Esophagus (tissue), 2 donors: ENCODE measurements around the gene SMARCB1. TPM values are rescaled to one million over a fixed set of nuclear protein-coding genes. Genes with fewer than 3 reads are reported as not detected.
A peak's percentile ranks its signal among the peaks of the same experiment; 100 is the strongest.

Experiments used
- H3K27ac ChIP-seq, 2 donors: one replicate each; pipeline ENCODE4 v1.5.1; 2013; ENCODE audit warnings: low read depth in 2 of 2, mild to moderate bottlenecking in 2 of 2, inconsistent platforms in 1 of 2, low read length in 1 of 2, moderate library complexity in 1 of 2
- H3K27me3 ChIP-seq, 2 donors: one replicate each; pipeline ENCODE4 v1.6.1; 2013; ENCODE audit warnings: low read length in 2 of 2, control low read depth in 1 of 2, mild to moderate bottlenecking in 1 of 2; ENCODE audit not compliant: insufficient read depth in 2 of 2, control insufficient read depth in 1 of 2
- H3K36me3 ChIP-seq, 2 donors: one replicate each; pipeline ENCODE4 v1.6.1; 2013; ENCODE audit warnings: low read length in 1 of 2; ENCODE audit not compliant: control insufficient read depth in 2 of 2, insufficient read depth in 2 of 2
- H3K4me1 ChIP-seq, 2 donors: one replicate each; pipeline ENCODE4 v1.6.1; 2013; ENCODE audit warnings: low read length in 1 of 2; ENCODE audit not compliant: control insufficient read depth in 2 of 2, insufficient read depth in 2 of 2
- H3K4me3 ChIP-seq, 2 donors: one replicate each; pipeline ENCODE4 v1.5.1; 2013; ENCODE audit warnings: low read length in 2 of 2, mild to moderate bottlenecking in 2 of 2, low read depth in 1 of 2, moderate library complexity in 1 of 2
- H3K9me3 ChIP-seq, 2 donors: one replicate each; pipeline ENCODE4 v1.6.1; 2013; ENCODE audit warnings: mild to moderate bottlenecking in 2 of 2, low read depth in 1 of 2, low read length in 1 of 2, moderate library complexity in 1 of 2; ENCODE audit not compliant: control insufficient read depth in 2 of 2, insufficient read depth in 1 of 2
- whole genome bisulfite sequencing, 2 donors: extraction: QIAGEN DNeasy Blood & Tissue Kit; methylation state at CpG; one replicate each; pipeline ENCODE4 v1.1.7; 2013; 5-methylcytosine and 5-hydroxymethylcytosine counted together
- polyA plus RNA-seq, 2 donors: library from polyadenylated mRNA; stranded (reverse); fragments of 200-250 nt; gene quantifications; one replicate each; pipeline ENCODE4 v1.2.3, GENCODE V29; 2013
- donor health status: healthy with polysubstance abuse.
- donor health status: Bipolar disorder and iron deficiency.

Gene SMARCB1
- polyA plus RNA-seq, 2 donors = 32.1 to 51.6 TPM

DNA sequence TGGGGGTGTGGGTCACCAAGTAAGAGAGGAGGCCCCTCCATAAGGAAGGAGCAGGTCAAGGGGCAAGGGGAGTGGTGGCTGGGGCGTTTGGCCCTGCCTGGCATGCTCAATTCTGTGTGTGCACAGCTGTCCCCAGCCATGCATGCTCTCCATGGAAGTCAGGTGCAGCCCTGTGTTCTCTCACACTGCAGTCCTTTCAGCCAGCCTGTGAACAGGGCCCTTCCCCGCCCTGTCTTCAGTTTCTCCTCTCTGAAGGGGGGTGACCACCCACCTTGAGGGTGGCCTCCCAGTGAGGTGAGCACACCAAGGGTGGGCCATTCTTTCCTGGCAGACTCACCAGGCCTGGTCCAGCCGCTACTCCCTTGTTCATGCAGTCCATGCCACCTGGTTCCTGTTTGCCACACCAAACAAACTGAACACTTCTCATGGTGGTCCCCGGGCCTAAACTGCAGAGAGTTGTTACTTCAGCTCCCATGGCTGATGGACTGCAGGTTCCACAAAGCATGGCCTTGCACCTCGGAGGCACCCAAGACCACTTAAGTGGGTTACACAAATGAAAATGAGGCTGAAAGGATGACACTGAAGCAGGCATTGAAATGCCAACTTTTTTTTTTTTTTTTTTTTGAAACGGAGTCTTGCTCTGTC, 17.3 kb upstream of the SMARCB1 start:
- Histone ChIP-seq H3K4me3 (no peak overlapping the region), H3K36me3 (peaks cover 0 to 4% of the 10 kb centered on the region in 2 donors), H3K9me3 (no peaks in the 10 kb centered on the region), H3K4me1 (peaks cover 6 to 25% of the 10 kb centered on the region in 2 donors), H3K27ac (no peak overlapping the region), H3K27me3 (no peaks in the 10 kb centered on the region)
- 73 to 75% methylated on average over 6 of the region's 6 CpGs for WGBS, 2 donors

DNA sequence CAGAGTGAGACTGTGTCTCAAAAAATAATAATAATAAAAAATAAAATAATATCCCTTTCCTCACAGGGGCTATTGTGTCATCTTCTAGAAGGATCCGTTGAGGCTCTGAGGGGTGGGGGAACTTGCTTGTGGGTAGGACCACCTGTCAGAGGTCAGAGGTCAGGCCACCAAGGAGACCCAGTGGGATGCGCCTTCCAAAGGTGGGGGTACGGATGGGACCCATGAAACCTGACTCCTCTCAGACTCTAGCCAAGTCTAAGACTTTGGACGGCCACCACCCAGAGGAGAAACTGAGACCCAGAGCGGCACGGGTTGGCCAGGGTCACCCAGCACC, 14.5 kb upstream of the SMARCB1 start:
- no peaks in the 10 kb centered on the region for H3K27me3 ChIP-seq
- 13 to 14% methylated on average over 6 of the region's 6 CpGs for WGBS, 2 donors
- no peaks in the 10 kb centered on the region for H3K36me3 ChIP-seq
- H3K9me3 ChIP-seq = no peaks in the 10 kb centered on the region
- peaks cover 6 to 15% of the 10 kb centered on the region in 2 donors for H3K4me1 ChIP-seq
- no peak overlapping the region for H3K27ac ChIP-seq
- H3K4me3 ChIP-seq = peak overlapping the region; percentile 24 to 34

DNA sequence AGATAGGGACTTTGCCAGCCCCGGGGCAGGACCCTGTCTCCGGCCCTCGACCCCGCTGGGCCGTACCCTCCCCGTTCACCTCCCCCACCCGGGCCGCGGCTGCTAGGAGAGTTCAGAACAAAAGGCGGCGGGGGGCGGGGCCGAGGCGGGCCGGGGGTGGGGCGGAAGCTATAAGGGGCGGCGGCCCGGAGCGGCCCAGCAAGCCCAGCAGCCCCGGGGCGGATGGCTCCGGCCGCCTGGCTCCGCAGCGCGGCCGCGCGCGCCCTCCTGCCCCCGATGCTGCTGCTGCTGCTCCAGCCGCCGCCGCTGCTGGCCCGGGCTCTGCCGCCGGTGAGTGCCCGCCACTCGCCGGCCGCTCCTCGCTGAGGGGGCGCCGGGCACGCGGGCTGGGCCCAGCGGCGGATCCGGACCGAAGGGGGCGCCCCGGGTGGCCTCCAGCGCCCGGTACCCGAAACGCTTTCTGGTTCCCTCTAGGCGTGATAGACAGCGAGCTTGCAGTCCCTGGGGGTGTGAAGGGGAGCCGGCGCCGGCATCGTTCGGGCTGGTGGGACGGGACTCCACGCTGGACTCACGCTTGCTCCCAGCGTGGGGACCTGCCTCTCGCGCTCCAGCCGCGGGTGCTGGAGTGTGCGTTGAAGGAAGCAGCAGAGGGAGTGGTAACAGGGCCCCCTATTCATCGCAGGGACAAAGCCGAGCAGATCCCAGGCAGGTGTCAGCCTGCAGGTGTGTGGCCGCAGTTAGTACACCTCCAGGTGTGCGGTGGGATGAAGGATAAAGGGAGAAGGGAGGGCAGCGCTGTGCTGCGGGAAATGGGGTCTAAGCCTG, 13.9 kb upstream of the SMARCB1 start, which contains the start of gene MMP11:
MMP11 (plus strand) TSS at position 201 of the 825 bp plus-strand sequence; CDS start at position 223, 22 bp downstream.
- 4% methylated on average over 68 to 79 of the region's 79 CpGs for WGBS, 2 donors
- H3K27ac ChIP-seq = peak within 1 kb of the TSS in 1 of 2 donors; percentile 16
- H3K9me3 ChIP-seq = no peaks in the 10 kb centered on the region
- H3K36me3 ChIP-seq = no peaks in the 10 kb centered on the region
- peak within 1 kb of the TSS; percentile 34 to 37 for H3K4me3 ChIP-seq
- H3K4me1 ChIP-seq = peaks cover 6 to 14% of the 10 kb centered on the region in 2 donors
- H3K27me3 ChIP-seq = no peaks in the 10 kb centered on the region

DNA sequence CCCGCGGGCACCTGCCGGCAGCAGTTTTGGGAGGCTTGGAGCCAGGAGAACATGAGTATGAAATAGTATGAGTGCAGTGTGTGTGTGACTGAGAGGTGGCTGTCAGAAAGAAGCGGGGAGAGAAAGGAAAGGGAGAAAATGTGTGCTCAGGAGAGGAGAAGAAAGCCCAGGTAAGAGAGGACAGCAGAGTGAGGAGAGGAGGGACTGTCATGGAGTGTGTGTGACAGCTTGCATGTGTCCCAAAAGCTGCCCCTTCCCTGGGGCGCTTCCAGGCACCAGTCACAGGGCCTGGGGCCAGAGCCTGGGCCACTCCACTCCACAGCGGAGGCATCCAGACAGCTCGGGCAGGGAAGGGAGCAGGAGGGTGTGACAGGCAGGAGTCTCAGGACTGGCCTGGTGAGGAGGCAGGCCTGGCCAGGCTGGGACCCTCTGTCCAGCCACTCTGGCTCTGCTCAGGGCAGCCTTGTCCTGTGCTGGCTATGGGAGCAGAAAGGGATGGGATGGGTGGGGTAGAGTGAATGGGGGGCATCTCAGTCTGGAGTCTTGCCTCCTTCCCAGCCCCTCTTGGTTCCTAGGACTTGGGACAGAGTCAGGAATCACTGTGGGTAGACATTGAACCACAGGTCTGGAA, 13.2 kb upstream of the SMARCB1 start:
- Histone ChIP-seq H3K27ac (no peak overlapping the region), H3K4me1 (peaks cover 6 to 14% of the 10 kb centered on the region in 2 donors), H3K9me3 (no peaks in the 10 kb centered on the region), H3K36me3 (no peaks in the 10 kb centered on the region), H3K4me3 (no peak overlapping the region), H3K27me3 (no peaks in the 10 kb centered on the region)
- 54 to 57% methylated on average over 7 of the region's 7 CpGs for WGBS, 2 donors

DNA sequence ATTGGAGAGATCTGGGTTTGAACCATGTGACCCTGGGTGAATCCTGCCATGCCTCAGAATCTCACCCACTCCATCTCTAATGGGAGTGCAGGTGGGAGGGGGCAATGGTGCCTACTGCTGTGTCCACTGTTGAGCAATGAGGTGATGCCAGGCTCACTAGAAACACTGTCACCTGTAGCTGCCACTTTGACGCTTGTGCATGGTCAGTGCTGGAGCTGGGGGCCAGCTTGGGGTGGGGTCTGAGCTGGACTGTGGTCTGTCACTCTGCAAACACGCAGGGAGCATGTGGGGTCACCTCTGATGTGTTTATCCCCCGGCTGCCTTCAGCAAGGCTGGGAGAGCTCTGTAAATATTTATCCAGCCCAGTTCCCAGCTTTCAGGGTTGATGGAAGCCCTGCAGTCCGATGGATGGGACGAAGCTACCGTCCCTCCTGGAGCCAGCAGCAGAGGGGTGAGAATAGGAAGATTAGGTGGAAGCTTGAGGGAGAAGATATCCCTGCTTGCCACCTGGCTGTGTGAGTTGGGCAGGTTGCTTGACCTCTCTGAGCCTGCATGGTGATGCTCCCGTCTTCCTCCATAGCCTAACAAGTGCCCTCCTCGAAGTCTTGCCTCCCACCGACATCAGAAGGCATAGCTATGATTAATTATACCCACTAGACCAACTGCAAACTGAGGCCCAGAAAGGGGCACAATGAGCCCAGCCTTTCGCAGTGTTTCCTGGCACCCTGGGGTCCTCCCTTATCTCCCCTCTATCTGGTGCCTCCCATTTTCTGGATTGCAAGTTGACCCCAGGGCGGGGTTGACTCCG, 12.4 kb upstream of the SMARCB1 start:
- WGBS, 2 donors = 69 to 70% methylated on average over 12 of the region's 12 CpGs
- H3K27ac ChIP-seq = no peak overlapping the region

DNA sequence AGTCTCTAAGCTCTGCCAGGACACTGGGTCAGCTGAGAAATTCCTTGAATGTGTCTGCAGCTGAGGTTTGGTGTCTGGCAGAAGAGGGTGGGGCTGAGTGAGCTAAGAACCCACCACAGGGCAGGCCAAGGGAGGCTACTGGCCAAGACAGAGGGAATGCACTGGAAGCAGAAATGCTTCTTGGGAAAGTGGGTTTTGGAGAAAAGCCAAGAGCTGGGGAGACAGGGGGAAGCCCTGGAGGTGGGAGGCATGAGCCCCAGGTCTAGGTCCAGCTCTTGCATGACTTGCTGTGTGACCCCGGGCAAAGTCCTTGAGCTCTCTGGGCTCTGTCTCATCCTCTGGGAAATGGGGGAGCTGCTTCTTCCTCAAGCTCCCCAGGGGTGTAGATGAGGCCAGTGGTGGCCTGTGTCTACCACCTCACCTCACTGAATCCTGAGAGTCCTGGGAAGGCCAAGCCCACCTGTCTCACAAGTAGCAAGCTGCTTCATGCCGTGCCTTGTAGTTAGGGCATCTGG, 11.8 kb upstream of the SMARCB1 start:
- 71 to 73% methylated on average over 2 of the region's 2 CpGs for WGBS, 2 donors
- Histone ChIP-seq H3K27ac (no peak overlapping the region), H3K4me3 (no peak overlapping the region), H3K9me3 (no peaks in the 10 kb centered on the region), H3K4me1 (peaks cover 4 to 14% of the 10 kb centered on the region in 2 donors), H3K27me3 (no peaks in the 10 kb centered on the region), H3K36me3 (no peaks in the 10 kb centered on the region)

More for the DNA sequence above, 12.4 kb upstream of the SMARCB1 start:
- Histone ChIP-seq H3K27me3 (no peaks in the 10 kb centered on the region), H3K36me3 (no peaks in the 10 kb centered on the region), H3K9me3 (no peaks in the 10 kb centered on the region), H3K4me3 (no peak overlapping the region), H3K4me1 (peaks cover 4 to 14% of the 10 kb centered on the region in 2 donors)

DNA sequence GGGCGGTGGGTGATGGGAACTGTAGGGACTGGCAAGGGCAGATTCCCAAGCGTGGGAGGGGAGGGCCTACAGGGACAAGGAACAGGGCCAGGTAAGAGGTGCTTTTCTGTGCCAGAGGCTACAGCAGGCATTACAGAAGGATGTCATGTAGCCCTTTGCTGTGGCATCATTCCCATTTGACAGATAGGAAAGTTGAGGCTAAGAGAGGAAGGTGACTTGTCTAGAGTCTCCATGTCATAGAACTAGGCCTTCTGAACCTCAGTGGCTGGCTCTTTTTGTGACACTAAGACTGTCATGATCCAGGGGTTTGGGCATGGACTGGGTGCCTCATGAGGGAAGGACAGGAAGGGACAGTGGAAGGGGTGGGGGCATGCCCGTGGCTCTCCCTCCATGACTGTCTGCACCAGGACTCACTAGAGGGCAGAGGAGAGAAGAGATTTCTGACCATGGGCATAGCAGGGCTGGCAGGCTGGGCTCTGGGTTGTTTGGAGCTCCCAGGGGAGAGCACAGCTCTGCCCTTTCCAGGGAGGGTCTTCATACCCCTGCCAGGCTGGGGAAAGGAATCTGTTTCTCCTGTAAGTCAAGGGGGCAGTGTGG, 10.9 kb upstream of the SMARCB1 start:
- peaks cover 4 to 14% of the 10 kb centered on the region in 2 donors for H3K4me1 ChIP-seq
- H3K27me3 ChIP-seq = no peaks in the 10 kb centered on the region
- 73 to 77% methylated on average over 3 of the region's 3 CpGs for WGBS, 2 donors
- no peak overlapping the region for H3K27ac ChIP-seq
- no peak overlapping the region for H3K4me3 ChIP-seq
- H3K9me3 ChIP-seq = no peaks in the 10 kb centered on the region
- H3K36me3 ChIP-seq = no peaks in the 10 kb centered on the region

DNA sequence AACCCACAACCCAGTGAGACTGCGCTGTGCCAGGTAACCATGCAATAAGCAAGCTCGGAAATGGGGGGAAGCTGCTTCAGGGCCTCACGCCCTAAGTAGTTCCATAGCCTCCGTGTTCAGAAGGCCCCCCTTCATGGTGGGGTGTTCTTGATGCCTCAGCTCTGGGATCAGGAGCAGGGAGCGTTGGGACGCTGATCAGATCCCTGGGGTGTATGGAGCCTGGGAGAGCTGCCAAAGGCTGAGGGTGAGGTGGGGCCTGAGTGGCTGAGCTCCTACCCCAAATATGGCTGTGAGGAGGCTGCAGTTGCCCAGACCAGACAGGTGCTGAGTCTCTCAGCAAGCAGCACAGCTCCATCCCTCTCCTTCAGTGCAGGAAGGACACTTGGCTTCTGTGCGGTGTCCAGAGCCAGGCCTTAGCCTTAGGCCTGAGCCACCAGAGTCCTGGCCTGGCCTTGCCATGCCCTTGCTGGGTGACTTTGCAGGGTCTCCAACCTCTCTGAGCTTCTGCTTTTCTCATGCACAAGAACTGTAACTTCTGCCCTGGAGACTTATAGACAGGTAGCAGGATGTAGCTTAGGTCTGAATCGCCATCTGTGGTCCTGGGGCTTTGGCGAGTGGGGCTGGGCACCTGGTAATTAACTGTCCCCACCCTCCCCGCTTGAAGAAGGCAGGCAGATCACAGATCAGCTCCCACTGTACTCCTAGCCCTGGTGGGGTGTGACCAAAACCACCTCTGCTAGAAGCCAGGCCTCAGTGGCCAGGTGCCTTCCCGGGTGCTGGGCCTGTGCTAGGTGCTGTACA, 8.8 kb upstream of the SMARCB1 start:
- H3K36me3 ChIP-seq = no peaks in the 10 kb centered on the region
- WGBS, 2 donors = 73 to 80% methylated on average over 11 of the region's 11 CpGs
- no peaks in the 10 kb centered on the region for H3K27me3 ChIP-seq
- H3K27ac ChIP-seq = no peak overlapping the region
- no peaks in the 10 kb centered on the region for H3K9me3 ChIP-seq
- peaks cover 4 to 19% of the 10 kb centered on the region in 2 donors for H3K4me1 ChIP-seq
- no peak overlapping the region for H3K4me3 ChIP-seq
